Uterus (tissue), 2 donors: ENCODE data around the gene GALNT9.

ENCODE experiments used
- CTCF ChIP-seq, 4 experiments: fragments of 200-600 bp in 2 of 4; fragments of 450-650 bp in 2 of 4; sonication (generic) in 2 of 4; IDR thresholded peaks; one replicate each; pipeline ENCODE4 v1.5.1; 2016 to 2019; ENCODE audit warnings: antibody characterized with exemption in 4 of 4, mild to moderate bottlenecking in 2 of 4, moderate library complexity in 1 of 4
- POLR2A ChIP-seq, 2 donors: fragments of 450-650 bp; IDR thresholded peaks; one replicate each; pipeline ENCODE4 v1.6.1; 2016; ENCODE audit warnings: antibody characterized with exemption in 2 of 2, mild to moderate bottlenecking in 1 of 2, moderate library complexity in 1 of 2

- TF ChIP-seq CTCF (IDR thresholded peaks at IDR 0.05) = no peak
- no peak for TF ChIP-seq POLR2A (IDR thresholded peaks at IDR 0.05)
These were observed 90.5 kb downstream of the GALNT9 start for GRCh38 chr12:132238884-132239283.
